NB4 (cell line): ENCODE measurements around the gene MRPL48.

Source experiments
- CTCF ChIP-seq: IDR thresholded peaks from one replicate; pipeline ENCODE4 v1.5.1; 2012; ENCODE audit warnings: low read depth, low read length
- MYC ChIP-seq: IDR thresholded peaks from 2 replicates; pipeline ENCODE4 v1.6.1; 2011; ENCODE audit warnings: low read depth, low read length
- POLR2A ChIP-seq: IDR thresholded peaks from 2 replicates; pipeline ENCODE4 v1.6.1; 2011; ENCODE audit warnings: mild to moderate bottlenecking; ENCODE audit not compliant: insufficient read length; ENCODE audit errors: extremely low read depth

DNA sequence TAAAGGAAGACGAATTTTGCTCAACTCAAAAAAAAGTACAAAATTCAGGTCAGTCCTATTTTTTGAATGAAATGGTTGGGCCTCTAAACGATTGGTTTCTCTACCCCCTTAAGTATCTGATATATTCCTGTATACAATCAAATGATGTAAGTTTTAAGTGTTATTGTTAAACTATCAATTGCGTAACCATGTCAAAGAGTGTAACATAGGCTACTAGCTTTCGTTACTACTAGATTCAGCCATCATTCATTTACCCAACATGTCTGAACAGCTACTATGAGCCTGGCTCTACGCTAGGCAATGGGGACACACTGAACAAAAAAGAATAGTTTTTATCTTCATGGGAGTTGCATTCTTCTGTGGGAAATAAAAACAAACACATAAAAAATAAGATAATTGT lies 30.1 kb upstream of the MRPL48 start:
- TF ChIP-seq POLR2A (no peak), CTCF (no peak), MYC (no peak)
